T47D (cell line): ENCODE measurements around the gene CTR9.
"Not testable (repeated sequence)": the region's sequence is repeated elsewhere in the genome, so short reads cannot be mapped to it uniquely, and the experiment has no call there.

Experiments used
- DNase-seq, 2 experiments: peaks; one replicate each; pipeline versions ENCODE4 v3.0.0 to v3.0.0-alpha.2; 2011 to 2012; ENCODE audit warnings: low read depth in 1 of 2, low spot score in 1 of 2
- JUND ChIP-seq: IDR thresholded peaks from 2 replicates; pipeline ENCODE4 v1.6.1; 2012; ENCODE audit warnings: low read depth
- in situ Hi-C: cut with HindIII; loops from 2 replicates; pipeline ENCODE4 v1.10.0; 2016; ENCODE audit warnings: low sequenced_read_pairs, low pct_unique_long_range_greater_than_20kb

CTR9 gene

DNA sequence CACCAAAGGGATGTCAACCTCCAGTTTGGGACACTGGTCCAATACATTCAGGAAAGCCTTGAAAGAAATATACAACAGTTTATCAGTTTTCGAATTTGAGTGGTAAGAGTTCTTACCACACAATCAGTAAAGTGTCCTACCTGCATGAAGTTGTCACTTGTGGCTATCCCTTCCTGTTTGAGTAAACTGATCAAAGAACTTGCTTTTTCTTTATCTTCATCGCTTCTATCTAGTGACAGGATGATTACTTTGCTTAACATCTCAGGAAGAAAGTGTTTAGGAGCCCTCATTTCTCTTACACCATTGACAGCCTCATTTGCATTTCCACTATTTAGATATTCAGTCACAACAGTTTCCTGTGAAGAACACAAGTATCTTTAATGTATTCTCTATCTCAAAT is 49.2 kb downstream of the CTR9 start:
- no peak for TF ChIP-seq JUND
- in situ Hi-C loops = no loop called here
- DNase-seq = no peak

DNA sequence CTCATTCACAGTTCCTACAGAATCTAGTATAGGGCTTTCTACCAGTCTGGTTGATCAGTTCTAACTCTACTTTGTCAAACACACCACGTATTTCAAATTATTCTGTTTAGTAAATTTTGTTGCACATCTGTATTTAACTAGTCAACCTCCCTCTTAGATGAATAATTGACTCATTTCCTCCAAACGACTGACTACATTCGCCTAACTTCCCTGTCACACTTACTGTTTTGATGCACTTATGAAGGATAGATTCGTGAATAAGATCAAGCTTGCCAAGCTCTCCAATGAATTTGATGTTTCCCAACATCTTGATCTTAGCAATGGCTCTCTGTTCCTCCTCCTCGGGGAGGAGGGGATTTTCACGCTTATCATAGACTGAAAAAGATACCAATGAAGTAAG is 52.6 kb downstream of the CTR9 start:
- in situ Hi-C loops = no loop called here
- DNase-seq = no peak
- no peak for TF ChIP-seq JUND

DNA sequence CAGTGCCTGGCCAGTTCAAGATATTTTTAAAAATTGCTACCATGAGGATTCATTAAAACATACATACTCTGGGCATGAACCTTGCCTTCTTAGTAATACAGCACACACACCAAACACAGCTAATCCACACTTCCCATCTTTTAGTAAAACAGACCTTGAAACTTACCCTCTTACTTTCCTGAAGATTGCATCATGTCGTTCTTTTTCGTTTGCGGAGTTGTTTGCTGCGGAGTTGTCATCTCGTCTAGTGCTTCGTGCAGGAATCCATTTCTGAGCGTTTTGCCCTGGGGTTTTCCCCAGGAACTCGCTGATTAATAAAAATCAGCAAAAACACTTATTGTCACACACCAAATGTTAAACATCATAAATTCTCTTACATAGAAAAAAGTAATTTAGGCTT is 54.7 kb downstream of the CTR9 start:
- no peak for DNase-seq
- in situ Hi-C loops = no loop called here
- no peak for TF ChIP-seq JUND

DNA sequence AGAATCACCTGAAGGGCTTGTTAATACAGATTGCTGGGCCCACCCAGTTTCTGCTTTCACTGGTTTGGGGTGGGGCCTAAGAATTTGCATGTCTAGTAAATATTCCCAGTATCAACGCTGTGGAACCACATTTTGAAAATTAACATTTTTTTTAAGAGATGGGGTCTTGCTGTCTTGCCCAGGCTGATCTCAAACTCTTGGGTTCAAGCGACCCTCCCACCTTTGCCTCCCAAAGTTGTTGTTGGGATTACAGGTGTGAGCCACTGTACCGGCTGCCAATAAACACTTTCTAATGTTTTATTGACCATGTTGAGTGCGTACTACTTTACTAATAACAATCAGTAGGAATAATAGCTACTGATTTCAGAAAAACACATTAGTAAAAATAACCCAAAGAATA is 55.2 kb downstream of the CTR9 start:
- in situ Hi-C loops = no loop called here
- TF ChIP-seq JUND = no peak

DNA sequence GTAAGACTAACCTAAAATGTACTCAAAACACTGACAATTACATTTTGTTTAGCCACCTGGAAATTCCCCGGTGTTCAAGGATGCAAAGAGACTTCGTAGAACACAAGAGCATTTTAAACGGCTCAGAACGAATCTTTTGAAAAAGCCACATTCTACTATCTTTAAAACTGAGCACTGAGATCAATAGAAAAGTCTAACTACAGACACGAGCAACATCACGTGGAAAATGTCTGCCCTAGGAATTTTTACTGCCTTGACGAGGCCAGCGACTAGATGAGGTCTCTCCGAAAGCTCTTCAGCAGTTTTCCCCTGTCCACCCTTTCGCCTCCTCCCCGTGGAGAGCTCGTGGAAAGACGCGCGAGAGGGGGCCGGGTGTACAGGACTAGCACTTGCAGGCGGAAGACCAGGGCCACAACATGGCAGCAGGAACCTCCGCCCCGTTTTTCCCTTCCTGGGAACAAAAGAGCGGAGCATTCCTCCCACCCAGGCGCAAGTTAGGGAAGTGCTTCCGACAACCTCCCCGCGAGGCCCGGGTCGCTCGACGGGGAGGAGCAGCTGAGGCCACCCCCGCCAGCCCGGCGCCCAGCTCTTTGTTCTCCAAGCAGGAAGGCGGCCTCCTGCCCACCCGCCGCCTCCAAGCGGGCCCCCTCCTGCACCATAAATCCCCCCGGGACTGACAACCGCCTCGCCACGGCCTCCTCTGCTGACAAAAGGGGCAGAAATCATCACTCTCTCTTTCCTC is 56.6 kb downstream of the CTR9 start:
- no peak for TF ChIP-seq JUND
- in situ Hi-C loops = no loop called here

More for the DNA sequence above, 55.2 kb downstream of the CTR9 start:
- DNase-seq = no peak

DNA sequence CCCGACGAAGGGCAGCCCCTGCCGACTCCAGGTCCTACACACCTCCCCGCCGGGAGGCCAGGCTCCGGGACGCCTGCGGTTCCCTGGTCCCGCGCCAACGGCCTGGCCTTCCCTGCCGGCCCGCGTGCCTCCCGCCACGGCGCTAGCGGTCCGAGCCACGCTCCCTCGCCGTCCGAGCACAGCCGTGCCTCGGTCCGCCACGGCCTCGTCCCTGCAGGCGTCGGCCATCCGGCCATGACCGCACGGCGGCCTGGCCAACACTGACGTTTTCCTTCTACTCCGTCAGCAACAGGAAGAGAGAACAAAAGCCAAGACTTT is 57.1 kb downstream of the CTR9 start:
- in situ Hi-C loops = no loop called here
- TF ChIP-seq JUND = no peak
- DNase-seq = no peak

More for the DNA sequence above, 56.6 kb downstream of the CTR9 start:
- peak in 1 of 2 experiments; percentile 49 for DNase-seq

DNA sequence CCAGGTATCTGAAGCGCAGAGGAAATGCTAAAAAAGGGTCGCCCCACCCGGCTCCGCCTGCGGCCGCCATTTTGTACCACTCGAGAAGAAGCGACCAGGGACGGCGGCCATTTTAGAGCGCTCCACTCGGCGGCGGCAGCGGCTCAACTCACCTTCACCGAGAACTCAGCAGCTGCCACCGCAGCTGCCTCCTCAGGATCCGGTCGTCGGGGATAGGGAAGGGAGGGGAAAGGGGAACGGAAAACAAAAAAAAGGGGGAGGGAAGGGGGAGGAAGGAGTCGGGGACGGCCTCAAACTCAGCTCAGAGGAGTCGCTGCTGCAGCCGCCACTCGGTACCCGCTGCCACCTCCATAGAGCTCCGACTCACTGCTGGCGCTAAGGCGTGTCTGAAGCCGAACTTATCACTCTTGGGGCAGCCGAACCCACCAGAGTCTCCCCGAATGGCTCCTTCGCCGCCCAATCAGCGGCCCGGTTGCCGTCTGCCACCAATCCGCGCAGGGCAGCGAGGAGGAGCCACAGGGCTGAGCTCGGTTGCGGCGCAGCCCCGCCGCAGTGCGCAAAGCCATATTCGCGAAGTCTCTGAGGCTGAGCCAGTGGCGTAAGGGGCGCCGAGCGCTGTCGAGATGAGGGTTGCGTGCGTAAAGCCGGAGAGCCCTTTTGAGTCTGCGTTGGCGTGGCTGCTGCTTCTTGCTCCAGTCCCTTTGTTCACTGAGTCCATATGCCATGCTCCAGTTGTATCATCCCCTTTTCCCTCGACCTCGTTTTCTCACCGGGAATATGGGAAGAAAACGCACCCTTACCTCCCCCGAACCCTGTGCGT is 57.7 kb downstream of the CTR9 start, which contains the start of gene EIF4G2:
EIF4G2 (minus strand) TSS at position 374 of the 820 bp plus-strand sequence.
- in situ Hi-C loops = no loop called here
- peak; percentile 95 to 97 for DNase-seq
- TF ChIP-seq JUND = no peak

DNA sequence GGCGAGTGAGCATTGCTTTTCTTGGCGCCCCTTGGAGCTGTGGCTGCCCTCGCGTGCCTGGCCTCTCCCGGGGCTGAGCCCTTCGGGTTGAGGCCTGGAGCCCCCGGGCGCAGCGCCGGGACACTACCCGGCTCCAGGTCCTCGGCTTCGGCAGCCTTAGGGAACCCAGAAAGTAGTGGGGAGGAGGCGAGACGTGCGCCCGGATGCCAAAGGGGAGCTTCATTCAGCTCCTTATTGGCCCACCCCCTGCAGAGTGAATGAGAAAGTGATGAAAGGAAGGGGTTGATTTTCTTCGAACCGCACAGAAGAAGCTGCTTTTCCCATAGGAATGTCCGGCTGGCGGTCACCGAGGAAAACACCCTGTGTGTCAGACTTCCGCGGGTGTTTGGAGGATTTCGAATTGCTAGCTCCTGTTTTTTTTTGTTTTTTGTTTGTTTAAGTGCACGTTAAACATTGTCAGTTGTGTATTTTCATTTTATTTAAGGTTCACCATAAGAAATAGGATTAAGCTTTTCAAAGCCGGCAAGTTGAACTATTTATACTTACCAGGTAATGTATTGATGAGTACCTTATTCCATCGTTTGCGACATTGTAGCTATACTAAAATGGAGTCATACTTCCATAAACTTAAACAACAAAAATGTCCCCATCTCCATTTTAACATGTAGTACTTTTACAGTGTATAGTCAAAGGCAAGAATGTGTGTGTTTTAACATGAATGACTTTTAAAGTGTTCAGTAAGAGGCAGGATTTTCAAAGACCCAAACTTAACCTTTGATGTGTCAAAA is 58.5 kb downstream of the CTR9 start:
- peak; percentile 12 to 48 for DNase-seq
- TF ChIP-seq JUND = no peak
- in situ Hi-C loops = no loop called here

DNA sequence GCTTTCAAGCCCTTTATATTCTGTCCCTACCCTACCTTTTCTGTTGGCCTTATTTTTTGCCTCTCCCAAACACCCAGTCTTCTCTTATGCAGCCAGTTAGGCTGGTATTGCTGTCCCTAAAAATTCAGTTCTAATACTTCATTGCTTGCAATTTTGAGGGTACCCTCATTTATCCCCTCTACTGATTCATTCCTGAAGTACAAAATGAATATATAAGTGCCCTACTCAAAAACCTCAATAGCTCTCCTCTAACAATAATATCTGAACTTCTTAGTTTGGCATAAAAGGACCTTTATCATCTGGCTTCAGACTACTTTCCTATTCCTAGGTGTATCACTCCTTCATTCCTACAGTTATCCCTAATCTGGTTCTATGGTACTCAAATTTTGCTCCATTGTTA is 62.9 kb downstream of the CTR9 start:
- no peak for DNase-seq
- in situ Hi-C loops = no loop called here
- TF ChIP-seq JUND = no peak

DNA sequence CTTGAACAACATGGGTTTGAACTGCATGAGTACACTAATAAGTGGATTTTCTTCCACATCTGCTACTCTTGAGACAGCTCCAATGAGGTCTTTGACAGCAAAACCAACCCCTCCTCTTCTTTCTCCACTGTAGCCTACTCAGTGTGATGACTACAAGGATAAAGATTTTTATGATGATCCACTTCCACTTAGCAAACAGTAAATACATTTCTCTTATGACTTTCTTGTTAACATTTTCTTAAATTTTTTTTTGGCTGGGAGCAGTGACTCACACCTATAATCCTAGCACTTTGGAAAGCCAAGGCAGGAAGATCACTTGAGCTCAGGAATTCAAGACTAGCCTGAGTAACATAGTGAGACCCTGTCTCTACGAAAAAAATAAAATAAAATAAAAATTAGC is 67.5 kb downstream of the CTR9 start:
- no peak for DNase-seq
- in situ Hi-C loops = no loop called here
- no peak for TF ChIP-seq JUND

DNA sequence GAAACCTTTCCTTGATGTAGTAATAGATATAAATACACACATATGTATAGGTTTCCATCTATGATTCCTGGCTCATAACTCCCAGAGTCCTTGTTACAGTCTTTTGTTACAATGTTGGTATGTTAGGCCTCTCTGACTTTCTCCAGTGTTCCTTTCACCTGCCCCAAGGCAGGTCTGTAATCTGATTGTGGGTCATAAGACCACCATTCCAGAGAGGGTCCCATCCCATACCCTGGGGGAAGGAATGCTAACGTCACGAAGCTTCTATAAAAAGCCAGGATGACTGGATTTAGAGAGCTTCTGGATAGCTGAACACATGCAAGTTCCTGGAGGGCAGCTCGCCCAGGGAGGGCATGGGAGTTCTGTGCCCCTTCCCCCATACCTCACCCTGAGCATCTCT is 71.4 kb downstream of the CTR9 start:
- in situ Hi-C loops, DNase-seq: not testable (repeated sequence)

DNA sequence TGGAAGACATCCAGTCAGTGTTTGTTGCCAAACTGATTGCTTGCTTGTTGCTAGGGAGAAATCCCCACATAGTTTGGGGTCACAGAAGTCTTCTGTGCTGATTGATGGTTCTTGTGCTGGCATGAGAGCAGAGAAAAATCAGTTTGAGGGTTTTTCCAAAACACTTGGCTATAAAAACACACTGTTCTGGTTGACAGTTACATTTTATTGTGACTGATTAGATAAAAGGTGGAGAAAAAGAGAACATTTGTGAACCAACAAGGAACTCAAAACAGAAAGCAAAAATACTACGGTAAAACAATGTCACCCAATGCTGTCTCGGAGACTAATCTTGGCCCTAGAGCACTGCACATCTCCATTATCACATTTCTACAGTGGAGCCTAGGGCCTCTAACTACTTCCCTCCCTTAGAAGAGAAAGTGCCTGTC is 72.1 kb downstream of the CTR9 start:
- in situ Hi-C loops = no loop called here
- no peak for DNase-seq
- no peak for TF ChIP-seq JUND

DNA sequence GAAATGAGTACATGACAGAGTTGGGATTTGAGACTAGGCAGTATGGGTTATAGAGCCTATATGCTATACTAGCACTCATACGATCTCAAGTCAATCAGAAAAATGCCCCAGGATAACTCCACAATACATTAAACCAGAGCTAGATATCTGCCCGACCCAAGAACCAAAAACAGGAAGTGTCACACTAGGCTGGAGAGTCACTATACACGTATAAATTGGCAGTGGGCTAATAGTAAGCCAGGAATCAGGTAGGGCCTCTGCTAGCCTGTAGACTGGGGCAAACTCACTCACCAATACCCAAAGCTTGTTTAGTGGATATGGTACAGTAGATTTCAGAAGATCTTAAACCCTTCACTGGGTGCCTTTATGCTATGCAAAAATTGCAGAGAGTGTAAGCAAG is 73.8 kb downstream of the CTR9 start:
- no peak for TF ChIP-seq JUND
- DNase-seq = no peak
- in situ Hi-C loops = no loop called here
